AG20443 (cell line): ENCODE measurements around the gene COL23A1.
"Not testable (repeated sequence)": the region's sequence is repeated elsewhere in the genome, so short reads cannot be mapped to it uniquely, and the experiment has no call there.

ENCODE experiments used
- DNase-seq: peaks from one replicate; pipeline ENCODE4 v3.0.0; 2012; ENCODE audit warnings: low spot score, mixed read lengths

COL23A1 gene

DNA sequence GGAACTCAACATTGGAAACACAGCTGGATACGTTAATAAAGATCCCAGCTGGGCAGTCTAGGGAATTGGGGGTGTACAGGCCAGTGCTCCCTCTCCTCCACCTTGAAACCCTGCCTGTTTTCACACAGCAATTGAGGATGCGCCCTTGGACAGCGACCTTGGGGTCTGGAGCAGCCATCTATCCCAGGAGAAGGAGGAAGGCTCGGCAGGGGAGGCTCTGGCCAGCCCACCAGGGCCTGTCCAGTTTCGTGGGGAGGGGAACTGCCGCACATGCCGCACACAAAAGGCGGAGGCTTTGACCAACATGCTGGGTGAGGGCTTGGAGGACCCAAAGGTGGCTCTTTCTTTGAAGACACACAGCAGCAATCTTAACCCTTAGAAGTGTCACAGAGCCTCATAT is 1.4 kb downstream of the COL23A1 start:
- DNase-seq = no peak

DNA sequence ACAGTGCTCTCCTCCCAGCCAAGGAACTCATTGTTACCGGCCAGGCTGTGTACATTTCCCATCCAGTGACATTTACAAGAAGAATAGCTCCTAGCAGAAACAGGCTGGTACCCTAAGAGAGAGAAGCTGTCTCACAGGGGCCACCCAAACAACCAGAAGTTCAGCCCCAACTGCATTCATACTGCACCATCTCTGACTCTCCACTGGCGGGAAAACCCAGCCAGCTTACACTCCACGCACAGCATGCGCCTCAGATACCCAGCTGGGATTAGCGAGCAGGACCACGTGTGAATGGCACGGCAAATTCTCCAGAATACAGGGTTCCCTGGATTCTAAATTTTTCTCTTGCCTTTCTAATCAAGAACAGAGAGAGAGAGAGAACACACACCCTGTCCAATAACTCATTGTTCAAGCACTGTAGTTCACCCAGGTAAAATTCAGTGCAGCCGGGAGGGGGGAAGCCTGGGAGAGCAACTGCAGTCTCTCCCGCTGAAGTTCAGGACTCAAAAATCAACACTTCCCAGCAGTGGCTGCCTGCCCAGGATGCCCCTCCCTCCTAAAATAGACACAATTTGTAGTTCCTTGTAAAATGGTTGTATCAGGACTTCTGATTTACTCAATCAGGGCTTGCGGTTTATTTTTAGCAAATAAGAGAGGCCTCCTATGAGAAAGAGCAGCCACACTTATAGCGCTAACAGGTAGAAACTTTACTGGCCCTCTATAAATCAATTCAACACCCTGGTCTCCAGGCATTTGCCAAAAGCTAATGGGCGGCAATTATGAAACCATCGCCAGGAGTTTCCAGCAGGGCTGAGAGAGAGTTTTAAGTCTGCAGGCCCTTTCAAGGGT is 2.2 kb downstream of the COL23A1 start:
- DNase-seq = no peak

DNA sequence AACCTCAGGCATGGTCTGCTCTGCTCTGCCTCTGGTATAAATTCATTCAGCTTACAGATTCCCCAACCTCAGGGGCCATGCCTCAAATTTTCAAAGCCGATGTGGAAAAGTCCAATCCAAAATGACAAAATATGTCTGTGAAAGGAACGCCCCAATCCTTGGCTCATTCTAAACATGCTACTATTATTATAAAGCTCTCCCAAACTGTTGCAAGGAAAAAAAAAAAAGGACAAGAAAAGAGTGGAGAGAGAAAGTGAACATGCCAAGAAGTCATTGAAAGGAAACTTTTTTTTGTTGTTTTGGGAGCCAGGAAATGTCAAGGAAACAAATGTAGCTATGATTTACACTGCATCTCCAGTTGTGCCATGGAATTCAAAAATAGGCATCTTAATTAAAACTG is 3.8 kb downstream of the COL23A1 start:
- no peak for DNase-seq

DNA sequence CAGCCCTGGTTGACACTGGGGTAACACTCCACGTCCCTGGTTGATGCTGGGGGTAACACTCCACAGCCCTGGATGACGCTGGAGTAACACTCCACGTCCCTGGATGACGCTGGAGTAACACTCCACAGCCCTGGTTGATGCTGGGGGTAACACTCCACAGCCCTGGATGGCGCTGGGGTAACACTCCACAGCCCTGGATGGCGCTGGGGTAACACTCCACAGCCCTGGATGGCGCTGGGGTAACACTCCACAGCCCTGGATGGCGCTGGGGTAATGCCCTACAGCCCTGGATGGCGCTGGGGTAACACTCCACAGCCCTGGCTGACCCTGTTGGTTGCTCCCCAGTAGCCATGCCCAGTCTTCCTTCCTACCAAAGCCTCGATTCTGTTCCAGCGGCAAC is 4.8 kb downstream of the COL23A1 start:
- DNase-seq = not testable (repeated sequence)

DNA sequence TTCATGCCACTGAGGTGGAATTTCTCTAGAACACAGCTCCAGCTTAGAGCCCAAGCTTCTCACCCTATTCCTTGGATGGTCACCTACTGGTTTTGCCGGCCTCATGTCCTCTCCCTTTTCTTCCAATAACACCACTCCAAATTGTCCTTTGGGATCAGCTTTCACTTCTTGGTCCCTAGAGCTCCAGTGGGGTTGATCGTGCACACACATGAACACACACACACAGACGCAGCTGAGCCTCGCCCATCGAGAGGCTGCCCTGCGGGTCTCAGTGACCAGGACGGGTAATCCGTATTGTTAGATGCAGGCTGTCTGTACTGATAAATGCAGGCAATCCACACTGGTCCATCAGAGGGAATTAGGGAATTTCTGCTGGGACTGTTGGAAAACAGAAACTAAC is 6.9 kb downstream of the COL23A1 start:
- DNase-seq = no peak

DNA sequence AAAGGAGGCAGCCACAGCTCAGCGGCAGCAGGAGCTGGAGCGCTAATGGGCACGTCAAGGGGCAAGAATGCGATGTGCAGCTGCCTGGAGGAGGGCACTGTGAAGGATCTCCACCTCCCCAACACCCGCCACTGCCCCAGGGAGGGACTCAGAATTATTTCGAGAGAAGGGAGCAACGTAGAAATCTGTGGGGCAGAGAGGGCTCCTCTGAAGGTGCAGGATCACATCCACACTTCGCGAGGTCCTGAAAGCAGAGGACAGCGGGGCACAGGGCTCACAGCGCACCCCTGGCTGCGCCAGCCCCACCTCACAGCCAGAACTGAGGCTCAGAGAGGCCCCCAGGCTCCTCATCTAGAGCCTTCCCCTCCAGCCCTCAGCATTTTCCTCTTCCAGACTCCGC is 7.9 kb downstream of the COL23A1 start:
- DNase-seq = no peak

DNA sequence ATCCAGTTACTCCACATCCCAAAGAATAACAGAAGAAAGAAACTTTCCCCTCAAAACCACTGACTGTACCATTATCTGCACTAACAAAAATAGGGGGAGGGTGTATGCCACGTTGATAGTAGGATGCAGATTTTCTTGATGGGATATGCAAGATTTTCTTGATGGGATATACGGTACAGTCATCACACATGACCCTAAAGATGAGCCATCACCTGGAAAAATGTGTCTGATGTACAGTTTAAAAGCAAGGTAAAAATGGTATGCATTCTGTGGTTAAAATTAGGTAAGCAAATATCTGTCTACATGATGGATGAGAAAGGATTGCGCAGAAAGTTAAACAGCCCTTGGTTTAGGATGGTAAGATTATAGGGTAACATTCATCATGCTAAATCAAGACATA is 8.6 kb downstream of the COL23A1 start:
- no peak for DNase-seq

DNA sequence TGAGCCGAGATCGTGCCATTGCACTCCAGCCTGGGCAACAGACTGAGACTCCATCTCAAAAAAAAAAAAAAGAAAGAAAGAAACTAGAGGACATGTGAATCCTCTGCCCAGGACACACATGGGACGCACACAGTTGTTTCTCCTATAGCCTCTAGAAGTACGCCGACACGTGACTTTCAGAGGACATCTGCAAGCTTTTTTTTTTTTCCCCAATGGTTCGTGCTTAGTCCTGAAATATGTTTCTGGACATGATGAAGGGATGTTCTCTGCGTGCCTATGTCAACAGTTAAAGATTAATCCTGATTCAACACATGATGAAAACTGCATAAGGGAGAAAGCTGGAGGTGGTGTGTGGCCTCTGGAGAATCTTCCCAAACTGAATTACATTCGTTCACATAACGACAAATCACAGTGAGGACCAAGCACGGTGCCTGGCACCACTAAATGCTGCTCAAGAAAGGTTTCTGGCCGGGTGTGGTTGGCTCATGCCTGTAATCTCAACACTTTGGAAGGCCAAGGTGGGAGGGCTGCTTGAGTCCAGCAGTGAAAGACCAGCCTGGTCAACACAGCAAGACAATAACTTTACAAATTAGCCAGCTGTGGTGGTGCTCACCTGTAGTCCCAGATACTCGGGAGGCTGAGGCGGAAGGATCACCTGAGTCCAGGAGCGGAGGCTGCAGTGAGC is 9.8 kb downstream of the COL23A1 start:
- DNase-seq = no peak

DNA sequence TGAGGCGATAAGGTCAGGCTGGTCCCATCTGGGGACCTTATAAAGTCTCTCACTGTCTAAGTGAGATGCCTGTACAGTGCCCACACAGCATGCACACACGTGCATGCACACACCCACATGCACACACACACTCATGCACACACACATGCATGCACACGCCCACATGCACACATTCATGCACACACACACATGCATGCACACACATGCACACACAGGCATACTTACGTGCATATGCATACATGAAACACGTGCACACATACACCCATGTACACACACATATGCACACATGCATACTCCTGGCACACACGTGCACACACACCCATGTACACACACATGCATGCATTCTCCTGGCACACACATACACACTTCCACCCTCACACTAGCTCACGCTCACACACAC is 12.2 kb downstream of the COL23A1 start:
- DNase-seq = no peak

DNA sequence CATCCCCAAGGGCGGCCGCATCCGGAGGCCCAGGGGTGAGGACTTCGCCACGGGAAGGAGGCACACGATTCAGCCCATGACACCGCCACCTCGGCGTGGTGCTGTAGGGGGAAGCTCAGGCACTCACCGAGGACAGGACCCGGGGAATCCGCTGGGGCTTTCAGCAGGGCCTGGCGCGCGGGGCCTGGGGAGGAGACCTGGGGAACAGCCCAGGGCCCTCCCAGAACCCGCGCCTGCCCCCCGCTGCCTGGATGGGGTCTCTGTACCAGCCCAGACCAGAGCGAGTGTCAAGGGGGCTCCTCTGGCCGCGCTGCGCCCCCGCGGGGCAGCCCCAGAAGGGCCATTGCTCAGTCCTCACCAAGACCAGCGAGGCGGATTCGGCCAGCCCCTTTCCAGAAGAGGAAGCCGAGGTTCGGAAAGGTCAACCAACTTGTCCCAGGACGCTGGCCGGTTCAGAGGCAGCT is 12.8 kb downstream of the COL23A1 start:
- DNase-seq = no peak

DNA sequence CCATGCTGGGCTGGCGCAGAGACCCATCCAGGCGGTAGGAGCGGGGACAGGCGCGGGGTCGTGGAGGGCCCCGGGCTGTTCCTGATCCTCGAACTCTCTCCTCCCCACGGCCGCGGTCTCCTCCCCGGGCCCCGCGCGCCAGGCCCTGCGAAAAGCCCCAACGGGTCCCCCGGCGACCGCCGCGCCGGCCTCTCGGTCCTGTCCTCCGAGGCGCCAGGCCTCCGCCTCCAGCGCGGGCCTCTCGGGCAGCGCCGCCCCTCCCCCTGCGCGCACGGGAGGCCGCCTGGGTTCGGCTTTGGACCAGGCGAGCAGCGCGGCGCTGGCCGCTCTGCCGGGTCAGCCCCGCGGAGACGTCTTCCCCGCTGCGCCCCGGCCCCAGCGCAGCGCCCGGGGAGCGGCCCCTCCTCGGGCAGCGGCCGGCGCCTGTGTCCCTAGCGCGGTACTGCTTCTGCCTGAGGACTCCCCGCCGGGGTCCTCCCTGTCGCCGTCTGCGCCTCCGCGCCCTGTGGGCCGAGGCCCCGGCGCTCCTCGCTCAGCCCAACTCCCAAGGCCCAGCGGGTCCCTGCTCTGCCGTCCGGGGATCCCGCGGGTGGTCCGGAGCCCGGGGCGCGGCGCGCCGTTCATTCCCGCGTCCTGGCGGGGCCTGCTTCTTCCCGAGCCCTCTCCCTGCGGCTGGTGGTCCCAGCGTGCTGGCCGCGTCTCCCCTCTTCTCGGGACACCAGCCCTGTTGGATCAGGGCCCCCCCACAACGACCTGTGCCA is 13.4 kb downstream of the COL23A1 start:
- DNase-seq = no peak

DNA sequence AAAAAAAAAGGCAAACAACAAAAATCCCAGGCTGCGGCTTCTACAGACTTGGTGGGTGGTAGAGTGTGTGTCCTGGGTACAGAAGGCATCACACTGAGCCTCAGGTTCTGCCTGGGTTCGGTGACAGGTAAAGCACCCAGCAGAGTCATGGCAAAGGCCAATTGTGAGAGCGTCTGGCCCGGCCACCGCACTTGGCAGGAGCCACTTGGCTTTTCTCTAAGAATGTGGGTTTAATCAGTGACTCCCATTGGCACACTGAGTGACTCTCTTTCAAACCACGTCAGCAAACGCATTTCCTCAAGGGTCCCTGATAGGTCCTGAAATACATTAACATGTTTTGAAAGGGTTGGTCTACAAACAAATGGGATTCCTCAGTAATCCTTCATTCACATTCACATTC is 17.0 kb downstream of the COL23A1 start:
- DNase-seq = no peak

DNA sequence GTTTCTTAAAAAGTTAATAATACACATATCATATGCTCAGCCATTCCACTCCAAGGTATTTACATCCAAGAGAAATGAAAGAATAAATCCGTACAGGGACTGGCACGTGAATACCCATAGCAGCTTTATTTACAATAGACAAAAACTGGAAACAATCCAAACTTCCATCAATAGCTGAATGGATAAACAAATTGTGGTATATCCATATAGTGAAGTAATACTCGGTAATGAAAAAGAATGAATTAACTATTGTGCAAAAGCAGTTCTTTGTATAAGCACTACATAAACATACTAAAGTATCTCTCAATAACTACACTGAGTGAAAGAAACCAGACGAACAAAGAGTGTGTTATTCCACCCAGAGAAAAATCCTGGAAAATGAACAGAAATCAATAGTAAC is 17.6 kb downstream of the COL23A1 start:
- DNase-seq = no peak

DNA sequence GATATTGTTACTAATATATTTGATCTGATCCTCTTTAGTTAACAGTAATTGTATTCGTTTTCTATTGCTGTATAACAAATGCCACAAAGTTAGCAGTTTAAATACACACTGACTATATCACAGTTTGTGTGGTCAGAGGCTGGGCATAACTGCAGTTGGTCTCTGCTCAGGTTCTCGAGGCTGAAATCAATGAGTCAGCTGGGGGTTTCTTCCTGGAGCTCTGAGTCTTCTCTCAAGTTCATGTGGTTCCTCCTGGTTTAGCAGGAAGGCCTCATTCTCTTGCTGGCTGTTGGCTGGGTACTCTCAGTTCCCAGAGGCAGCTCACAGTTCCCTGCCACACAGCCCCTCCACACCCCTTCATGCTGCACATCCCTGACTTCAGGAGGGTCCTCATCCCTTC is 20.7 kb downstream of the COL23A1 start:
- no peak for DNase-seq

DNA sequence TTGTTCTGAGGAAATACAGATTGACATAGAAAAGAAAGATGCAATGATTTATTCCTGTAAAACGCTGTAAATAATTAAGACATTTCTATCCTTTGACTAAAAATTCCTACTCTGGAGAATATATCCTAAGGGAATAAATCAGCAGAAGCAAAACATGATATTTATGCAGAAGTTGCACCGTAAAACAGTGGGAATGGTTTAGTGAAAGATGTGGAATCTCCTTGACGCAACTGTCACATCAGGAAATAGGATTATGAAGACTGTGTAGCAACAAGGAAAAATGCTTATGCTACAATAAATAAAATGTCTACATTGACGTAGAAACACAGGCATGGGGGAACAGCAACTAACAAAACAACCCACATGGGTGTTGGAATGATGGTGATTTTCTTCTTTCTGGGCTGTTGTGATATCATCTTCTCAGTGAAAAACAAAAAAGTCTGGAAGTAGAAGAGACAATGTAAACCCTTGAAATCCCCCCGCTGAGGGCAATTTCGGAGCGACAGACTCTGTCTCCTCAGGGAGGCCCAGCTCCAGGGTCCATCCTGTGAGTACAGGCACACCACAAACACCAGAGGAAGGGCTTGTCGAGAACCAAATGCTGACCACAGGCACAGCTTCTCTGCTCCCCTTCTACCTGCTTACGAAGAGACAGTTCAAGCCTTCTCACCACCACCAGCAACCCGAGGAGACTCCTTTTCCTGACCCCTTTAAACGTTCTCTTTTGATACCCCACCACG is 25.2 kb downstream of the COL23A1 start:
- DNase-seq = no peak

DNA sequence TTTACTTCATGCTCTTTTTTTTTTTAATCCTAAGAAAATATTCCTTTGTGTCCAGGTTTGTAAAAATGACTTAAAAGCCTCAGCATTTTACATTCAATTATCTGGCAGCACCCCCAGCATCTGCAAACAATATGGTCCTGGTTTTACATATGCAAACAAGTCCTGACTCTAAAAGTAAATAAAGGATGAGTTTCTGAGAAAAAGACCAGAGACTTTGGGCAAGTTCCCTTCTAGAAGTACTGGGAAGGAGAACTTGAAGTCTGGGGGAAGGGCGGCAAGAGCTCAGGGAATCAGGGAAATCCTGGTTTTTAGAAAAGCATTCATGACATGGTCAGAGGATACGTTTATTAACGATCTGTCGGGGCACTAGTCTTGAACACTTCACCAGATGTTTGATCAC is 25.8 kb downstream of the COL23A1 start:
- no peak for DNase-seq

DNA sequence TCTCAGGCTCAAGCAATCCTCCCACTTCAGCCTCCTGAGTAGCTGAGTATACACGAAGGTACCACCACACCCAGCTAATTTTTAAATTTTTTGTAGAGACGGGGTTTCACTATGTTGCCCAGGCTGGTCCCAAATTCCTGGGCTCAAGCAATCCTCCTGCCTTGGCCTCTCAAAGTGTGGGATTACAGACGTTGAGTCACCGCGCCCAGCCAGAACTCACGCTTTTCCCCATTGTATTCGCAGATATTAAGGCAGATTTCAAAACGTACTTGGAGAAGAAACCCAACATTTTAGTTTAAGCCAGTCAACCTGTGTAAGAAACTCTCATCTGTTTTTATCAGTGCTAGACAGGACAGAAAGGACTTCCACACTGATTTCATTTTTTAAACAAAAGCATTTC is 26.6 kb downstream of the COL23A1 start:
- no peak for DNase-seq

DNA sequence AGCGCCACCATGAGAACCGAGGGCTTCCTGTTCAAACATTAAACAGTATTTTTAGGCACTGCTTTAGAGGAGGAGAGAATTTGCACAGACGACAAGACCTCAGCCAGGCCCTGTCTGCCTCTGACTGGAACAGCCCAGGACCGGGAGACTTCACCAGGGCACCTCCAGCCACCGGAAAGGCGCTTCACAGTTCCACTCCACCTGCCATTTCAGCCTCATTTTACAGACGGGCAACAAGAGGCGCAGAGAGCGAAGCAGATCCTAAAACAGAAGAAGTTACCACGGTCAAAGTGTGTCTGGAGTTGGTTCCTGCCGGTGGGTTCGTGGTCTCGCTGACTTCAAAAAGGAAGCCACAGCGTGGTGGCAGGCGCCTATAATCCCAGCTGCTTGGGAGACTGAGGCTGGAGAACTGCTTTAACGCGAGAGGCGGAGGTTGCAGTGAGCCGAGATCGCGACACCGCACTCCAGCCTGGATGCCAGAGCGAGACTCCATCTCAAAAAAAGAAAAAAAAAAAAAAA is 28.4 kb downstream of the COL23A1 start:
- no peak for DNase-seq

DNA sequence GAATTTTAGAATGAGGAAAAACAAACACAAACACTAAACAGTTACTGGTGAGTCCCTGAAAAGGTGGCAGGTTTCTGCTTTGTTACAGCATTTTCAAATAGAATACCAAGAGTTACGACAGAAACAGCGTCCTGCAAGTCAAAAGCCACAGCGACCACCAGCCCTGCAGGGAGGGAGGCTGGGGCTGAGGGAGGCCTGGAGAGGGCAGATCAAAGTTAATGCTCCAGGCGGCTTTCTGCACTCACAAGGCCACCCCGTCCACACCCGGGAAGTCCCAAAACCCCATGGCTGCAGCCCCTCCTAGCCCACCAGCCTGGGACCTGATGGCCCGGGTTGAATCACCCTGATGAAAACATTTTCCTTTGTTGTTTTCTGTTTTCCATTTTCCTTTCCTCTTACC is 29.3 kb downstream of the COL23A1 start:
- no peak for DNase-seq

DNA sequence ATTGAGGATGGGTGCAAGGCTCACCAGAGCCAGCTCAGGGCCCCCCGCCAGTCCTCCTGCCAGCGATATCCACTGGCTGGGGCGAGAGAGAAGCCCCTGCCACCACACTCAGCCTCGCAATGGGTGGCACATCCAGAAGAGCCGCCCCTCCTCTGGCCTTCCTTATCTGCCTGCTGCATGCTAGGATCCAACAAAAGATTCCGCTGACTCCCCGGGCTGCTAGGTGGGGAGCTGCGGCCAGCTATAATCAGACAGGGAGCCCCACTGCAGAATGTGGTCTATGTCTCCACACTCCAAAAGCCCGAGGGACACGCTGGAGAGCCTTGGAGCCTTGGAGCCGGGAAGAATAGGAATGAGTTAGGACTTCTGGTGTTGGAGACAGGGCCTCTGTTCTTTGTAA is 32.8 kb downstream of the COL23A1 start:
- no peak for DNase-seq

DNA sequence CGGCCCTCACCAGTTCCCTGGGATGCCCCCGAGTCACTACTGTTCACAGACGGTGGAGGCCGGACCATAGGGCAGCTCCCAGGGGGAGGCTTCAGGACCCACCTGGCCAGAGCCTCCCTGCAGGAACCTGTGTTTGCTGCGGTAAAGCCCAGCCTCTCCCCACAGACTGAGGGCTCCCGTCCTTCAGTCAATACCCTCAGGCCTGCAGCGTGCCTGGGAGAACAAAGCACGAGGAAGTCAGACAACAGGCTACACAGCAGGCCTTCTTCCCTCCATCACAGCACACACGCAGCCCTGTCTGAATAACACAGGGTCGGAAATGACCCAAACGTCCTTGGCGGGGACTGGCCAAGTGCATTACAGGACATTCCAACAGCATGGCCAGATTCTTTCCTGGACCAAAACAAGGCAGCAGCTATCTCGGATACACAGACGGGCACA is 34.4 kb downstream of the COL23A1 start:
- DNase-seq = no peak

DNA sequence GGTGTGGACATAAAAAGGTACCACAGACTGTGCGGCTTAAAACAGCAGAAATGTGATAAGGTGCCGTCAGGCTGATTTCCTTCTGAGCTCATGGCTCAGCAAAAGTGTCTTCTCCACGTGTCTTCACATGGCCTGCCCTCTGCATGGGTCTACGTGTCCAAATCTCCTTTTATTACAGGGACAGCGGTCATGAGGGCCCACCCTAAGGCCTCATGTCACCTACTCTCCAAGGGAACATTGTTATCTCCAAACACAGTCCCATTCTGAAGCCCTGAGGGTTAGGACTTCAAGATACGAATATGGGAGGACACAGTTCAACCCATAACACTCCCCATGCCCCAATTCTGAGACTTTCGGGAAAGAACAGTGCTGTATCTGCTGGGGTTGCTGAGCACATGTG is 35.2 kb downstream of the COL23A1 start:
- no peak for DNase-seq
